B cell (primary cell): ENCODE data around the gene PLEK2. TPM values are rescaled to one million over a fixed set of nuclear protein-coding genes. Genes with fewer than 3 reads are reported as not detected.

ENCODE experiments used
- ATAC-seq: fragments of 200-7000 bp; cut with Tn5 transposase; one replicate; pipeline ENCODE4 v1.10.0; 2021; ENCODE audit warnings: low read depth, mild to moderate bottlenecking, moderate number of reproducible peaks, moderate library complexity
- CTCF ChIA-PET: fragments of 350-600 bp; sonication (Branson Sonifier 250); formaldehyde crosslinking; loops from one replicate; lab custom pipeline; 2021; ENCODE audit warnings: antibody characterized with exemption, inconsistent platforms; lab: Charles Lee
- POLR2A ChIA-PET: fragments of 350-600 bp; sonication (Branson Sonifier 250); formaldehyde crosslinking; loops from one replicate; lab custom pipeline; 2021; ENCODE audit warnings: antibody characterized with exemption; lab: Charles Lee
- DNase-seq: peaks from one replicate; pipeline ENCODE4 v3.0.0; 2013
- H2AFZ ChIP-seq: 2 replicates; pipeline ENCODE4 v1.6.1; 2012; ENCODE audit warnings: mild to moderate bottlenecking, low read depth, low read length; ENCODE audit not compliant: insufficient read depth, poor library complexity, severe bottlenecking
- H3K27ac ChIP-seq, 2 donors: 1 replicate in 1 of 2; 2 replicates in 1 of 2; pipeline ENCODE4 v1.5.1; 2012 to 2013; ENCODE audit warnings: low read length in 2 of 2, mild to moderate bottlenecking in 2 of 2, moderate library complexity in 1 of 2
- H3K27me3 ChIP-seq, 4 experiments: fragments of 200-600 bp in 1 of 4; sonication (generic) in 1 of 4; replicated peaks in 1 of 4; 1 replicate in 2 of 4; 2 replicates in 2 of 4; pipeline versions ENCODE4 v1.6.1 to v1.7.0; 2013 to 2016; ENCODE audit warnings: low read length in 3 of 4, mild to moderate bottlenecking in 2 of 4, mixed read lengths in 1 of 4, moderate library complexity in 1 of 4; ENCODE audit not compliant: insufficient read depth in 4 of 4, control insufficient read depth in 3 of 4; ENCODE audit errors: control extremely low read depth in 1 of 4
- H3K36me3 ChIP-seq, 2 experiments: replicated peaks in 1 of 2; 1 replicate in 1 of 2; 2 replicates in 1 of 2; pipeline versions ENCODE4 v1.6.1 to v1.7.1; 2013; ENCODE audit warnings: low read length in 1 of 2; ENCODE audit not compliant: insufficient read depth in 2 of 2, control insufficient read depth in 1 of 2; ENCODE audit errors: control extremely low read depth in 1 of 2, extremely low read depth in 1 of 2
- H3K4me1 ChIP-seq, 2 donors: fragments of 200-600 bp in 1 of 2; sonication (generic) in 1 of 2; 1 replicate in 1 of 2; 2 replicates in 1 of 2; pipeline versions ENCODE4 v1.5.1 to v1.6.1; 2013 to 2017; ENCODE audit warnings: low read length in 2 of 2; ENCODE audit not compliant: control insufficient read depth in 2 of 2, insufficient read depth in 2 of 2
- H3K4me2 ChIP-seq: replicated peaks from 2 replicates; pipeline ENCODE3; 2012; ENCODE audit warnings: mild to moderate bottlenecking, low read depth, low read length; ENCODE audit not compliant: poor library complexity, severe bottlenecking
- H3K4me3 ChIP-seq, 5 experiments: fragments of 200-600 bp in 1 of 5; sonication (generic) in 1 of 5; 1 replicate in 3 of 5; 2 replicates in 2 of 5; pipeline versions ENCODE4 v1.5.1 to v1.7.0; 2011 to 2016; ENCODE audit warnings: low read length in 4 of 5, mild to moderate bottlenecking in 4 of 5, low read depth in 2 of 5, control low read depth in 1 of 5, moderate library complexity in 1 of 5; ENCODE audit not compliant: insufficient read depth in 1 of 5; ENCODE audit errors: control extremely low read depth in 1 of 5, extremely low read depth in 1 of 5
- H3K79me2 ChIP-seq: fragments of 200-600 bp; sonication (generic); one replicate; pipeline ENCODE4 v1.6.0; 2016; ENCODE audit warnings: low read length; ENCODE audit not compliant: control insufficient read depth, insufficient read depth
- H3K9ac ChIP-seq: fragments of 200-600 bp; sonication (generic); 2 replicates; pipeline ENCODE4 v1.6.1; 2017; ENCODE audit warnings: mild to moderate bottlenecking, low read length, moderate library complexity
- H3K9me3 ChIP-seq, 3 donors: one replicate each; pipeline versions ENCODE4 v1.6.1 to v1.7.1; 2013; ENCODE audit warnings: low read length in 2 of 3; ENCODE audit not compliant: control insufficient read depth in 2 of 3, insufficient read depth in 1 of 3; ENCODE audit errors: control extremely low read depth in 1 of 3
- H4K20me1 ChIP-seq: 2 replicates; pipeline ENCODE4 v1.6.0; 2012; ENCODE audit warnings: mild to moderate bottlenecking, low read length; ENCODE audit not compliant: insufficient read depth, control insufficient read depth, poor library complexity, severe bottlenecking
- H3K27ac Mint-ChIP-seq: one replicate; pipeline ENCODE4 v1.8.0; 2021; ENCODE audit warnings: mixed read lengths
- H3K27me3 Mint-ChIP-seq: one replicate; pipeline ENCODE4 v1.8.0; 2021; ENCODE audit warnings: mixed read lengths
- H3K4me1 Mint-ChIP-seq: one replicate; pipeline ENCODE4 v1.8.0; 2021; ENCODE audit warnings: mixed read lengths
- H3K4me3 Mint-ChIP-seq: one replicate; pipeline ENCODE4 v1.8.0; 2021; ENCODE audit warnings: mixed read lengths
- H3K9me3 Mint-ChIP-seq: one replicate; pipeline ENCODE4 v1.8.0; 2022; ENCODE audit warnings: mixed read lengths; ENCODE audit not compliant: insufficient read depth
- EZH2 ChIP-seq: IDR thresholded peaks from 2 replicates; pipeline ENCODE4 v1.6.1; 2012; ENCODE audit warnings: borderline replicate concordance, low read depth, mild to moderate bottlenecking, moderate library complexity, low read length; ENCODE audit not compliant: insufficient read depth, poor library complexity, severe bottlenecking
- WGBS: methylation state at CpG from one replicate; pipeline ENCODE4 v1.1.5; 2013; ENCODE audit warnings: missing lambda C conversion rate; ENCODE audit not compliant: insufficient coverage; 5-methylcytosine and 5-hydroxymethylcytosine counted together
- intact Hi-C: fragments of 100-400 bp; cut with micrococcal nuclease; formaldehyde crosslinking; loops from one replicate; pipeline ENCODE4 v1.10.0; 2022
- polyA plus RNA-seq: library from polyadenylated mRNA; depleted of rRNA; stranded (reverse); fragments of >200 nt; gene quantifications from 2 replicates; pipeline ENCODE4 v1.2.3, GENCODE V29; 2012
- total RNA-seq, 2 donors: library from RNA; stranded (reverse); fragments of 120-200 nt in 1 of 2; gene quantifications; 1 replicate in 1 of 2; 2 replicates in 1 of 2; pipeline versions ENCODE4 v1.2.3 to v1.2.4, GENCODE V29; 2013 to 2022
- TF ChIP-seq, protein P1 (sequence below): fragments of 200-600 bp; IDR thresholded peaks from one replicate; pipeline ENCODE4 v1.8.0; 2022; ENCODE audit warnings: antibody characterized with exemption, mild to moderate bottlenecking

Gene PLEK2
- total and polyA plus RNA-seq, 2 donors (not counting 1 experiment from before 2014, with no cell fraction given) = not detected

GRCh38 chr14:67358924-67359774 is 52.8 kb downstream of the PLEK2 start:
- WGBS = 6% methylated on average over 33 of the region's 38 CpGs
- ATAC-seq (no peak), DNase-seq (no peak)
- Histone ChIP-seq H3K9me3 (no peaks in the 10 kb centered on the region), H2AFZ (peak overlapping the region; percentile 96), H3K27ac (peak overlapping the region; percentile 92 to 95), H3K79me2 (peaks cover 92% of the 10 kb centered on the region), H3K36me3 (peaks cover 4 to 6% of the 10 kb centered on the region in 2 experiments), H3K27me3 (no peaks in the 10 kb centered on the region), H3K4me2 (peak overlapping the region; percentile 95), H3K4me3 (peak overlapping the region; percentile 79 to 94 (median 93)), H3K9ac (peak overlapping the region; percentile 96), H3K4me1 (peaks cover 26% of the 10 kb centered on the region in 2 donors), H4K20me1 (peaks cover 28% of the 10 kb centered on the region)
- peak overlapping the region; percentile 100 for H3K27ac Mint-ChIP-seq
- H3K27me3 Mint-ChIP-seq = no peaks in the 10 kb centered on the region
- H3K9me3 Mint-ChIP-seq = no peaks in the 10 kb centered on the region
- TF ChIP-seq, protein P1, sequence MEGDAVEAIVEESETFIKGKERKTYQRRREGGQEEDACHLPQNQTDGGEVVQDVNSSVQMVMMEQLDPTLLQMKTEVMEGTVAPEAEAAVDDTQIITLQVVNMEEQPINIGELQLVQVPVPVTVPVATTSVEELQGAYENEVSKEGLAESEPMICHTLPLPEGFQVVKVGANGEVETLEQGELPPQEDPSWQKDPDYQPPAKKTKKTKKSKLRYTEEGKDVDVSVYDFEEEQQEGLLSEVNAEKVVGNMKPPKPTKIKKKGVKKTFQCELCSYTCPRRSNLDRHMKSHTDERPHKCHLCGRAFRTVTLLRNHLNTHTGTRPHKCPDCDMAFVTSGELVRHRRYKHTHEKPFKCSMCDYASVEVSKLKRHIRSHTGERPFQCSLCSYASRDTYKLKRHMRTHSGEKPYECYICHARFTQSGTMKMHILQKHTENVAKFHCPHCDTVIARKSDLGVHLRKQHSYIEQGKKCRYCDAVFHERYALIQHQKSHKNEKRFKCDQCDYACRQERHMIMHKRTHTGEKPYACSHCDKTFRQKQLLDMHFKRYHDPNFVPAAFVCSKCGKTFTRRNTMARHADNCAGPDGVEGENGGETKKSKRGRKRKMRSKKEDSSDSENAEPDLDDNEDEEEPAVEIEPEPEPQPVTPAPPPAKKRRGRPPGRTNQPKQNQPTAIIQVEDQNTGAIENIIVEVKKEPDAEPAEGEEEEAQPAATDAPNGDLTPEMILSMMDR = no peak
- no peak for TF ChIP-seq EZH2
- CTCF ChIA-PET = interaction anchor here (0.8 to 1.5 kb wide), 12 partner anchors 8 to 999 kb away, joined by 3 to 5 read pairs (median 3); partner anchors contain the start of genes PIGH and TMEM229B
- peak overlapping the region; percentile 100 for H3K4me3 Mint-ChIP-seq
- POLR2A ChIA-PET = interaction anchor here (0.8 kb wide), 1 partner anchor 241 kb away, joined by 4 read pairs; the partner anchor contains the start of gene PIGH
- intact Hi-C loops = loop anchor here (1.0 kb wide), 2 partner anchors 129 to 457 kb away; partner anchors contain the start of genes TMEM229B and ZFYVE26
- H3K4me1 Mint-ChIP-seq = peaks cover 48% of the 10 kb centered on the region

DNA sequence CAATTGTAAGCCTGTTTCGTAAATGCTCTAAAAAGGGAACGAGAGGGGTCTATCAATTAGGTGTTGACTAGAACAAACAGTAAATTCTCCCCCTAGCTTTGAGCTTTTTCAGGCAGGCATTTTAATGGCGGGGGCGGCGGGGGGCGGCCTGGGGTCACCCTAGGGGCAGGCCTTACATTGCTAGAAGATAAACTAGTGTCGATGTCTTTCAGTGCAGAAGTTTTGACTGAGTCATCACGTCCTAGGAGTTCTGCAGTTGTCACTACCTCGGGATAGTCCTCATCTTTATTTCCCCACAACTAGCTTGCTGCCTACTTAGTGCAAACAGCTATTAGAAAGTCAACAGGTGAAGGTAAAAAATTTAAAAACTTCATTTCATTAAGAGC is 54.0 kb downstream of the PLEK2 start:
- H3K9me3 Mint-ChIP-seq = no peaks in the 10 kb centered on the region
- Histone ChIP-seq H3K27ac (no peak overlapping the region), H3K79me2 (peaks cover 91% of the 10 kb centered on the region), H4K20me1 (peaks cover 23% of the 10 kb centered on the region), H3K4me1 (peaks cover 24 to 26% of the 10 kb centered on the region in 2 donors), H2AFZ (no peak overlapping the region), H3K27me3 (no peaks in the 10 kb centered on the region), H3K36me3 (peaks cover 5 to 6% of the 10 kb centered on the region in 2 experiments), H3K4me2 (no peak overlapping the region), H3K9ac (no peak overlapping the region), H3K9me3 (no peaks in the 10 kb centered on the region), H3K4me3 (no peak overlapping the region)
- CTCF ChIA-PET = interaction anchor here (1.1 kb wide), 1 partner anchor 72 kb away, joined by 3 read pairs; no protein-coding TSS in a partner anchor
- POLR2A ChIA-PET = no interaction called here
- intact Hi-C loops = no loop called here
- ATAC-seq (no peak), DNase-seq (no peak)
- peaks cover 44% of the 10 kb centered on the region for H3K4me1 Mint-ChIP-seq
- no peaks in the 10 kb centered on the region for H3K27me3 Mint-ChIP-seq
- WGBS = 97% methylated on average over 5 of the region's 9 CpGs
- no peak overlapping the region for H3K27ac Mint-ChIP-seq
- peak overlapping the region; percentile 100 for H3K4me3 Mint-ChIP-seq
- no peak for TF ChIP-seq EZH2
- TF ChIP-seq, protein P1 = no peak
